Right lobe of liver (tissue), 4 donors: ENCODE data around the gene GAD1.

Experiments used
- CTCF ChIP-seq, 4 donors: fragments of 200-600 bp in 3 of 4; fragments of 450-650 bp in 1 of 4; IDR thresholded peaks; one replicate each; pipeline versions ENCODE4 v1.5.1 to v1.8.0; 2016 to 2022; ENCODE audit warnings: antibody characterized with exemption in 4 of 4, mild to moderate bottlenecking in 2 of 4
- POLR2A ChIP-seq: fragments of 450-650 bp; IDR thresholded peaks from one replicate; pipeline ENCODE4 v1.6.1; 2017; ENCODE audit warnings: antibody characterized with exemption, mild to moderate bottlenecking
- donor health status: DM: no; HTN: no; CAD: no.
- donor health status: DM: no; HTN: no; CAD: no.
- donor health status: DM: no; HTN: yes; CAD: no.

GRCh38 chr2:170822290-170823087, 5.8 kb downstream of the GAD1 start:
- peak in 2 of 4 donors; percentile 19 to 32 for TF ChIP-seq CTCF (IDR thresholded peaks at IDR 0.05)
- TF ChIP-seq POLR2A, result no peak
